Ishikawa (cell line): ENCODE measurements around the gene JAKMIP3.

Experiments used
- CEBPB ChIP-seq: IDR thresholded peaks from 2 replicates; pipeline ENCODE4 v1.6.1; 2012
- CREB1 ChIP-seq: IDR thresholded peaks from 2 replicates; pipeline ENCODE4 v1.6.1; 2012; ENCODE audit warnings: low read depth
- EGR1 ChIP-seq: IDR thresholded peaks from 2 replicates; pipeline ENCODE4 v1.6.1; 2012
- EP300 ChIP-seq: IDR thresholded peaks from 2 replicates; pipeline ENCODE4 v1.6.1; 2012; ENCODE audit warnings: borderline replicate concordance
- RAD21 ChIP-seq: IDR thresholded peaks from 2 replicates; pipeline ENCODE4 v1.6.1; 2012; ENCODE audit warnings: low read depth
- TCF12 ChIP-seq: IDR thresholded peaks from 2 replicates; pipeline ENCODE4 v1.6.1; 2012; ENCODE audit warnings: low read depth
- TF ChIP-seq, protein P1 (sequence below): IDR thresholded peaks from 2 replicates; pipeline ENCODE4 v1.6.1; 2012; ENCODE audit warnings: low read depth, mild to moderate bottlenecking
- TF ChIP-seq, protein P2 (sequence below): IDR thresholded peaks from 2 replicates; pipeline ENCODE4 v1.6.1; 2012

- TF ChIP-seq CEBPB (no peak), RAD21 (no peak), EP300 (no peak), CREB1 (no peak), TCF12 (no peak), EGR1 (no peak)
- TF ChIP-seq, protein P1, sequence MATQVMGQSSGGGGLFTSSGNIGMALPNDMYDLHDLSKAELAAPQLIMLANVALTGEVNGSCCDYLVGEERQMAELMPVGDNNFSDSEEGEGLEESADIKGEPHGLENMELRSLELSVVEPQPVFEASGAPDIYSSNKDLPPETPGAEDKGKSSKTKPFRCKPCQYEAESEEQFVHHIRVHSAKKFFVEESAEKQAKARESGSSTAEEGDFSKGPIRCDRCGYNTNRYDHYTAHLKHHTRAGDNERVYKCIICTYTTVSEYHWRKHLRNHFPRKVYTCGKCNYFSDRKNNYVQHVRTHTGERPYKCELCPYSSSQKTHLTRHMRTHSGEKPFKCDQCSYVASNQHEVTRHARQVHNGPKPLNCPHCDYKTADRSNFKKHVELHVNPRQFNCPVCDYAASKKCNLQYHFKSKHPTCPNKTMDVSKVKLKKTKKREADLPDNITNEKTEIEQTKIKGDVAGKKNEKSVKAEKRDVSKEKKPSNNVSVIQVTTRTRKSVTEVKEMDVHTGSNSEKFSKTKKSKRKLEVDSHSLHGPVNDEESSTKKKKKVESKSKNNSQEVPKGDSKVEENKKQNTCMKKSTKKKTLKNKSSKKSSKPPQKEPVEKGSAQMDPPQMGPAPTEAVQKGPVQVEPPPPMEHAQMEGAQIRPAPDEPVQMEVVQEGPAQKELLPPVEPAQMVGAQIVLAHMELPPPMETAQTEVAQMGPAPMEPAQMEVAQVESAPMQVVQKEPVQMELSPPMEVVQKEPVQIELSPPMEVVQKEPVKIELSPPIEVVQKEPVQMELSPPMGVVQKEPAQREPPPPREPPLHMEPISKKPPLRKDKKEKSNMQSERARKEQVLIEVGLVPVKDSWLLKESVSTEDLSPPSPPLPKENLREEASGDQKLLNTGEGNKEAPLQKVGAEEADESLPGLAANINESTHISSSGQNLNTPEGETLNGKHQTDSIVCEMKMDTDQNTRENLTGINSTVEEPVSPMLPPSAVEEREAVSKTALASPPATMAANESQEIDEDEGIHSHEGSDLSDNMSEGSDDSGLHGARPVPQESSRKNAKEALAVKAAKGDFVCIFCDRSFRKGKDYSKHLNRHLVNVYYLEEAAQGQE: no peak
- TF ChIP-seq, protein P2, sequence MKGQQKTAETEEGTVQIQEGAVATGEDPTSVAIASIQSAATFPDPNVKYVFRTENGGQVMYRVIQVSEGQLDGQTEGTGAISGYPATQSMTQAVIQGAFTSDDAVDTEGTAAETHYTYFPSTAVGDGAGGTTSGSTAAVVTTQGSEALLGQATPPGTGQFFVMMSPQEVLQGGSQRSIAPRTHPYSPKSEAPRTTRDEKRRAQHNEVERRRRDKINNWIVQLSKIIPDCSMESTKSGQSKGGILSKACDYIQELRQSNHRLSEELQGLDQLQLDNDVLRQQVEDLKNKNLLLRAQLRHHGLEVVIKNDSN: no peak
Measured at GRCh38 chr10:132075909-132076577, 10.3 kb downstream of the JAKMIP3 start.
